K562 (cell line): ENCODE data around the gene OR5K1.

Source experiments
- ARHGAP35 ChIP-seq: fragments of 450-650 bp; IDR thresholded peaks from 2 replicates; pipeline ENCODE4 v1.6.1; 2018; ENCODE audit not compliant: partially characterized antibody
- CEBPB ChIP-seq: fragments of 450-650 bp; IDR thresholded peaks from 2 replicates; pipeline ENCODE4 v1.6.1; 2016; ENCODE audit warnings: missing genetic modification characterization, missing compliant biosample characterization
- ESRRA ChIP-seq: fragments of 450-650 bp; IDR thresholded peaks from 2 replicates; pipeline ENCODE4 v1.6.1; 2014; ENCODE audit warnings: low read depth, mild to moderate bottlenecking, moderate library complexity, borderline replicate concordance
- EZH2 ChIP-seq: IDR thresholded peaks from 2 replicates; pipeline ENCODE4 v1.6.1; 2012; ENCODE audit warnings: low read depth, mild to moderate bottlenecking, inconsistent platforms, low read length, borderline replicate concordance
- MBD2 ChIP-seq: sonication (generic); IDR thresholded peaks from 2 replicates; pipeline ENCODE4 v1.6.1; 2016; ENCODE audit warnings: low read depth, borderline replicate concordance
- MXI1 ChIP-seq: IDR thresholded peaks from 2 replicates; pipeline ENCODE4 v1.6.1; 2011; ENCODE audit warnings: low read depth, mild to moderate bottlenecking, improper control_type of control experiment, low read length
- POLR2A ChIP-seq: fragments of 450-650 bp; conservative IDR thresholded peaks from 2 replicates; pipeline ENCODE4 v1.6.1; 2016
- POLR2AphosphoS5 ChIP-seq: IDR thresholded peaks from 2 replicates; pipeline ENCODE4 v1.6.1; 2011; ENCODE audit warnings: mild to moderate bottlenecking, low read depth, low read length, moderate library complexity; ENCODE audit not compliant: control insufficient read depth, insufficient read depth
- RFX5 ChIP-seq: IDR thresholded peaks from 2 replicates; pipeline ENCODE4 v1.6.1; 2011; ENCODE audit warnings: low read depth, mild to moderate bottlenecking, improper control_type of control experiment, low read length
- RNF219 ChIP-seq: fragments of 250-450 bp; sonication (Bioruptor Pico); IDR thresholded peaks from 2 replicates; pipeline ENCODE4 v1.5.0; 2022; ENCODE audit warnings: mild to moderate bottlenecking
- ZFP36 ChIP-seq: fragments of 150-350 bp; IDR thresholded peaks from 2 replicates; pipeline ENCODE4 v1.6.1; 2018; ENCODE audit warnings: low read length, low read depth; ENCODE audit not compliant: partially characterized antibody
- ZNF449 ChIP-seq: fragments of 250-450 bp; sonication (Bioruptor Pico); IDR thresholded peaks from 2 replicates; pipeline ENCODE4 v1.8.0; 2022; ENCODE audit warnings: moderate library complexity, mild to moderate bottlenecking, inconsistent platforms
- ZNF583 ChIP-seq: fragments of 250-450 bp; sonication (Bioruptor Pico); IDR thresholded peaks from 2 replicates; pipeline ENCODE4 v1.4.0; 2020
- TF ChIP-seq, protein P1 (sequence below): conservative IDR thresholded peaks from 2 replicates; pipeline ENCODE4 v1.6.1; 2011; ENCODE audit warnings: low read depth, mild to moderate bottlenecking, low read length; ENCODE audit not compliant: control insufficient read depth

DNA sequence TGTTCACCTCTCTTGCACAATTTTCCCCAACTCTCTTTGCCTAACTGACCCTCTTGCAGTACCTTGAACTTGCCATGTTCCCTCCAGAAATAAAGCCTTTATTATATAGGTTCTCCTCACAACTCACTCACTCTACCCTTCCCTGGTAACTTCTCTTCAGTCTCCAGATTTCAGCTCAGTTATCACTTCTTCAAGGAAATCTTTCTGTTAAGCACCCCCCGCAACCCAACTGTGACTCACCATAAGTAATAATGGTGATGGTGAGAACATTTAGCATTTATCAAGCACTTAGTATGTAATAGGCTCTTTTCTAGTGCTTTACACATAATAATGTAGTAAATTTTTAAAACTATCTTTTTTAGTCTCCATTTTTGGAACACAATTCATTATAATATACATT is 8.1 kb upstream of the OR5K1 start:
- TF ChIP-seq MXI1, result no peak
- no peak for TF ChIP-seq CEBPB
- TF ChIP-seq RFX5, result no peak
- no peak for TF ChIP-seq EZH2
- TF ChIP-seq POLR2A, result no peak
- TF ChIP-seq RNF219 (CRISPR knock-in tag), result no peak
- no peak for TF ChIP-seq ZNF583 (CRISPR knock-in tag)
- no peak for TF ChIP-seq ZFP36
- no peak for TF ChIP-seq ESRRA
- no peak for TF ChIP-seq MBD2
- no peak for TF ChIP-seq ZNF449 (CRISPR knock-in tag)
- TF ChIP-seq, protein P1, sequence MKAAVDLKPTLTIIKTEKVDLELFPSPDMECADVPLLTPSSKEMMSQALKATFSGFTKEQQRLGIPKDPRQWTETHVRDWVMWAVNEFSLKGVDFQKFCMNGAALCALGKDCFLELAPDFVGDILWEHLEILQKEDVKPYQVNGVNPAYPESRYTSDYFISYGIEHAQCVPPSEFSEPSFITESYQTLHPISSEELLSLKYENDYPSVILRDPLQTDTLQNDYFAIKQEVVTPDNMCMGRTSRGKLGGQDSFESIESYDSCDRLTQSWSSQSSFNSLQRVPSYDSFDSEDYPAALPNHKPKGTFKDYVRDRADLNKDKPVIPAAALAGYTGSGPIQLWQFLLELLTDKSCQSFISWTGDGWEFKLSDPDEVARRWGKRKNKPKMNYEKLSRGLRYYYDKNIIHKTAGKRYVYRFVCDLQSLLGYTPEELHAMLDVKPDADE, result no peak
- no peak for TF ChIP-seq POLR2AphosphoS5
- no peak for TF ChIP-seq ARHGAP35
